NB4 (cell line): ENCODE results near the gene BBS9.

Experiments
- DNase-seq: peaks from one replicate; pipeline ENCODE4 v3.0.0; 2010; ENCODE audit warnings: low read depth
- H3K4me3 ChIP-seq: one replicate; pipeline ENCODE4 v1.5.1; 2011; ENCODE audit warnings: mild to moderate bottlenecking, low read depth, low read length, moderate library complexity
- MYC ChIP-seq: IDR thresholded peaks from 2 replicates; pipeline ENCODE4 v1.6.1; 2011; ENCODE audit warnings: low read depth, low read length
- POLR2A ChIP-seq: IDR thresholded peaks from 2 replicates; pipeline ENCODE4 v1.6.1; 2011; ENCODE audit warnings: mild to moderate bottlenecking; ENCODE audit not compliant: insufficient read length; ENCODE audit errors: extremely low read depth
- TF ChIP-seq, protein P1 (sequence below): IDR thresholded peaks from 2 replicates; pipeline ENCODE4 v1.6.1; 2011; ENCODE audit warnings: low read depth, low read length
- TF ChIP-seq, protein P2 (sequence below): IDR thresholded peaks from one replicate; pipeline ENCODE4 v1.5.1; 2012; ENCODE audit warnings: low read depth, low read length

BBS9 gene

GRCh38 chr7:33130184-33130583 is 820 bp downstream of the BBS9 start:
- TF ChIP-seq POLR2A: no peak
- no peak for TF ChIP-seq MYC
- TF ChIP-seq, protein P1, sequence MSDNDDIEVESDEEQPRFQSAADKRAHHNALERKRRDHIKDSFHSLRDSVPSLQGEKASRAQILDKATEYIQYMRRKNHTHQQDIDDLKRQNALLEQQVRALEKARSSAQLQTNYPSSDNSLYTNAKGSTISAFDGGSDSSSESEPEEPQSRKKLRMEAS: no peak
- peak overlapping the region; percentile 79 for H3K4me3 ChIP-seq
- DNase-seq: no peak

DNA sequence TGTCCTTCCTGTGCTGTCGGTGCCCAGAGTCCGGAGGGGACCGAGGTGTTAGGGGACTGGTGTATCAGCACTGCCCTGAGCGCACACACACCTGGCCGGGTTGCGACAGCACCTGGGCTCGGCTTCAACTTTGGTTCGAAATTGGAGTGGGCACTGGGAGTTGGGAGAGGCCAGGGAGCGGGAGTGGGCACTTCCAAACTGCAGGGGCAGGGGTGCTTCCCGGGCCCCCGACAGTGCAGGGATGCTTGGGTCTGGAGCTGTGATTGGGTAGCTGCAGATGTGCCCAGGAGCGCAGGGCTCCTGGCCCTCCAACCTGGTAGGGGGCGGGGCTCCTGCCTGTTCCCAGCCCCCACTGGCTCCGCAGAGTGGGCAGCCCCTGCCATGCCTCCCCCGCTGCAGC is 7.7 kb downstream of the BBS9 start:
- DNase-seq: no peak
- TF ChIP-seq, protein P1: no peak
- TF ChIP-seq POLR2A (no peak), MYC (no peak)
- TF ChIP-seq, protein P2, sequence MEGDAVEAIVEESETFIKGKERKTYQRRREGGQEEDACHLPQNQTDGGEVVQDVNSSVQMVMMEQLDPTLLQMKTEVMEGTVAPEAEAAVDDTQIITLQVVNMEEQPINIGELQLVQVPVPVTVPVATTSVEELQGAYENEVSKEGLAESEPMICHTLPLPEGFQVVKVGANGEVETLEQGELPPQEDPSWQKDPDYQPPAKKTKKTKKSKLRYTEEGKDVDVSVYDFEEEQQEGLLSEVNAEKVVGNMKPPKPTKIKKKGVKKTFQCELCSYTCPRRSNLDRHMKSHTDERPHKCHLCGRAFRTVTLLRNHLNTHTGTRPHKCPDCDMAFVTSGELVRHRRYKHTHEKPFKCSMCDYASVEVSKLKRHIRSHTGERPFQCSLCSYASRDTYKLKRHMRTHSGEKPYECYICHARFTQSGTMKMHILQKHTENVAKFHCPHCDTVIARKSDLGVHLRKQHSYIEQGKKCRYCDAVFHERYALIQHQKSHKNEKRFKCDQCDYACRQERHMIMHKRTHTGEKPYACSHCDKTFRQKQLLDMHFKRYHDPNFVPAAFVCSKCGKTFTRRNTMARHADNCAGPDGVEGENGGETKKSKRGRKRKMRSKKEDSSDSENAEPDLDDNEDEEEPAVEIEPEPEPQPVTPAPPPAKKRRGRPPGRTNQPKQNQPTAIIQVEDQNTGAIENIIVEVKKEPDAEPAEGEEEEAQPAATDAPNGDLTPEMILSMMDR: no peak
- H3K4me3 ChIP-seq: no peak overlapping the region

DNA sequence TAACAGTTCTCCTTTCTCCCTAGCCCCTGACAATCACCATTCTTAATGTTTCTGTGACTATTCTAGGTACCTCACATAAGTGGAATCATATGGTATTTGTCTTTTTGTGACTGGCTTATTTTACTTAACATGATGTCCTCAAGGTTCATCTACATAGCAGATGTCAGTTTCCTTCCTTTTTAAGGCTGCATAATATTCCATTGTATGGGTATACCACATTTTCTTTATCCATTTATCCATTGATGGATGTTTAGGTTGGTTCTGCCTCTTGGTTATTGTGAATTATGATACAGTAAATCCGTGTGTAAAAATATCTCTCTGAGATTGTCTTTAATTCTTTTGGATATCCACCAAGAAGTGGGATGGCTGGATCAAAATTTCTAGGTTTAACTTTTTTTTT is 13.2 kb downstream of the BBS9 start:
- no peak for DNase-seq
- TF ChIP-seq, protein P2: no peak
- TF ChIP-seq MYC (no peak), POLR2A (no peak)
- TF ChIP-seq, protein P1: no peak
- no peak overlapping the region for H3K4me3 ChIP-seq

- no peak for DNase-seq
- TF ChIP-seq POLR2A (no peak), MYC (no peak)
- TF ChIP-seq, protein P1: no peak
- TF ChIP-seq, protein P2: no peak
- H3K4me3 ChIP-seq: no peak overlapping the region
These were observed 14.8 kb downstream of the BBS9 start for GRCh38 chr7:33143996-33144718.

- TF ChIP-seq MYC (no peak), POLR2A (no peak)
- TF ChIP-seq, protein P2: no peak
- TF ChIP-seq, protein P1: no peak
- DNase-seq: no peak
- no peak overlapping the region for H3K4me3 ChIP-seq
These were observed 15.8 kb downstream of the BBS9 start for GRCh38 chr7:33145156-33145555.

DNA sequence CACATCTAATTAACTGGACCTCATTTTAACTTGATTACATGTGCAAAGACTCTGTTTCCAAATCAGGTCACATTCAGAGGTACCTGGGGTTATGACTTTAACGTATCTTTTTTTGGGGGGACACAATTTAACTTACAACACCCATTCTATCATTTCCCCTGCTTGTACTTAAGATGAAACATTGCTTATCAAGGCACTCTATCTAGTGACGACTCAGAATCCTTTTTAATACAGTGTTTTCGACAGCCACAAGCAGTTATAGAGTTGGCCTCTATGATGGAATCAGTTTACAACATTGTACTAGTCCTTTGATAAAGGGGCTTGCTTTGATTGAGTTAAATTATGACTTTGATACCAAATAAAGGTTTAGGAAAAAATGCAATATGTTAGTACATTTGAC is 22.7 kb downstream of the BBS9 start:
- no peak overlapping the region for H3K4me3 ChIP-seq
- TF ChIP-seq POLR2A (no peak), MYC (no peak)
- TF ChIP-seq, protein P1: no peak
- TF ChIP-seq, protein P2: no peak
- no peak for DNase-seq
